Endothelial cell of umbilical vein (primary cell): ENCODE data around the gene GSTO1. TPM values are rescaled to one million over a fixed set of nuclear protein-coding genes. Genes with fewer than 3 reads are reported as not detected.

ENCODE experiments used
- BruUV-seq: library from RNA; stranded (reverse); fragments of 400-500 nt; replicated peaks from 2 replicates; lab custom pipeline; 2021; lab: Mats Ljungman, UMichigan
- CTCF ChIA-PET: fragments of 300-600, 350-600 bp; sonication (Branson Sonifier 250); formaldehyde crosslinking; loops from one replicate; lab custom pipeline; 2021; ENCODE audit warnings: antibody characterized with exemption, inconsistent platforms; lab: Charles Lee
- POLR2A ChIA-PET: fragments of 300-600, 350-600 bp; sonication (Branson Sonifier 250); formaldehyde crosslinking; loops from one replicate; lab custom pipeline; 2021; ENCODE audit warnings: antibody characterized with exemption, inconsistent platforms; lab: Charles Lee
- DNase-seq: peaks from one replicate; pipeline ENCODE4 v3.0.0-alpha.2; 2011; ENCODE audit warnings: low read depth, low spot score
- FAIRE-seq: peaks from 2 replicates; lab custom pipeline; 2011; peaks lifted over from hg19 to GRCh38; lab: Jason Lieb, UNC
- H2AFZ ChIP-seq: 2 replicates; pipeline ENCODE4 v1.6.0; 2012; ENCODE audit warnings: low read depth, low read length, control low read depth, inconsistent platforms
- H3K27ac ChIP-seq: 2 replicates; pipeline ENCODE4 v1.5.1; 2011; ENCODE audit warnings: low read depth, mild to moderate bottlenecking, control low read depth, low read length, moderate library complexity; ENCODE audit not compliant: insufficient read depth
- H3K27me3 ChIP-seq, 2 experiments: 2 replicates each; pipeline versions ENCODE4 v1.6.0 to v1.6.1; 2011; ENCODE audit warnings: low read length in 2 of 2, mixed read lengths in 1 of 2; ENCODE audit not compliant: control insufficient read depth in 2 of 2, insufficient read depth in 2 of 2
- H3K36me3 ChIP-seq, 2 experiments: 2 replicates in 1 of 2; 3 replicates in 1 of 2; pipeline ENCODE4 v1.5.1; 2011; ENCODE audit warnings: low read length in 2 of 2, mild to moderate bottlenecking in 1 of 2, moderate library complexity in 1 of 2; ENCODE audit not compliant: control insufficient read depth in 2 of 2, insufficient read depth in 2 of 2; ENCODE audit errors: extremely low read depth in 1 of 2
- H3K4me1 ChIP-seq: 3 replicates; pipeline ENCODE4 v1.5.1; 2011; ENCODE audit warnings: mild to moderate bottlenecking, low read length; ENCODE audit not compliant: control insufficient read depth, insufficient read depth; ENCODE audit errors: extremely low read depth
- H3K4me2 ChIP-seq: 2 replicates; pipeline ENCODE4 v1.6.1; 2011; ENCODE audit warnings: low read length, control low read depth, mixed read lengths; ENCODE audit not compliant: insufficient read depth
- H3K4me3 ChIP-seq, 3 experiments: fragments of 200-600 bp in 1 of 3; sonication (generic), shearing (Covaris generic) in 1 of 3; replicated peaks in 1 of 3; 2 replicates each; pipeline ENCODE4 v1.5.1; 2011 to 2016; ENCODE audit warnings: control low read depth in 3 of 3, low read length in 3 of 3, mild to moderate bottlenecking in 2 of 3, inconsistent platforms in 1 of 3, low read depth in 1 of 3, moderate library complexity in 1 of 3; ENCODE audit not compliant: insufficient read depth in 1 of 3
- H3K79me2 ChIP-seq: 2 replicates; pipeline ENCODE4 v1.6.0; 2012; ENCODE audit warnings: low read length, inconsistent platforms; ENCODE audit not compliant: control insufficient read depth, insufficient read depth
- H3K9ac ChIP-seq: replicated peaks from 2 replicates; pipeline ENCODE3; 2011; ENCODE audit warnings: low read length, control low read depth; ENCODE audit not compliant: insufficient read depth; ENCODE audit errors: extremely low read depth
- H3K9me1 ChIP-seq: replicated peaks from 3 replicates; pipeline ENCODE4 v1.6.0; 2011; ENCODE audit warnings: mild to moderate bottlenecking, low read length; ENCODE audit not compliant: control insufficient read depth, insufficient read depth; ENCODE audit errors: extremely low read depth
- H3K9me3 ChIP-seq: replicated peaks from 2 replicates; pipeline ENCODE4 v1.5.1; 2012; ENCODE audit warnings: low read length, inconsistent platforms; ENCODE audit not compliant: control insufficient read depth, insufficient read depth
- H4K20me1 ChIP-seq: replicated peaks from 2 replicates; pipeline ENCODE3; 2011; ENCODE audit warnings: mild to moderate bottlenecking, low read length; ENCODE audit not compliant: control insufficient read depth, insufficient read depth; ENCODE audit errors: extremely low read depth
- CTCF ChIP-seq, 2 donors: IDR thresholded peaks; 1 replicate in 1 of 2; 2 replicates in 1 of 2; pipeline ENCODE4 v1.5.1; 2011; ENCODE audit warnings: low read length in 2 of 2, mild to moderate bottlenecking in 2 of 2, moderate library complexity in 2 of 2, control low read depth in 1 of 2, inconsistent platforms in 1 of 2, low read depth in 1 of 2; ENCODE audit not compliant: insufficient read depth in 1 of 2; ENCODE audit errors: extremely low read depth in 1 of 2
- EZH2 ChIP-seq: IDR thresholded peaks from 2 replicates; pipeline ENCODE4 v1.6.1; 2012; ENCODE audit warnings: borderline replicate concordance, low read depth, mild to moderate bottlenecking, moderate library complexity, low read length, inconsistent platforms; ENCODE audit not compliant: severe bottlenecking
- FOS ChIP-seq: IDR thresholded peaks from 2 replicates; pipeline ENCODE4 v1.6.1; 2011; ENCODE audit warnings: mild to moderate bottlenecking, low read length, moderate library complexity, borderline replicate concordance; ENCODE audit not compliant: insufficient read depth
- GATA2 ChIP-seq: IDR thresholded peaks from 2 replicates; pipeline ENCODE4 v1.7.0; 2011; ENCODE audit warnings: low read depth, mild to moderate bottlenecking, moderate library complexity, mixed read lengths, low read length; ENCODE audit not compliant: insufficient read length, insufficient read depth
- JUN ChIP-seq: IDR thresholded peaks from 2 replicates; pipeline ENCODE4 v1.6.1; 2011; ENCODE audit warnings: borderline replicate concordance, low read depth; ENCODE audit not compliant: insufficient read length, insufficient read depth
- MAX ChIP-seq: IDR thresholded peaks from 2 replicates; pipeline ENCODE4 v1.6.1; 2011; ENCODE audit not compliant: insufficient read depth, insufficient read length
- MYC ChIP-seq: IDR thresholded peaks from one replicate; pipeline ENCODE4 v1.6.1; 2011; ENCODE audit warnings: mild to moderate bottlenecking, low read depth, low read length
- POLR2A ChIP-seq: IDR thresholded peaks from 2 replicates; pipeline ENCODE4 v1.6.1; 2012; ENCODE audit warnings: low read depth, mild to moderate bottlenecking, control low read depth, low read length
- POLR2AphosphoS5 ChIP-seq: IDR thresholded peaks from 2 replicates; pipeline ENCODE4 v1.6.1; 2012; ENCODE audit warnings: low read depth, mild to moderate bottlenecking, control low read depth, low read length, moderate library complexity; ENCODE audit not compliant: insufficient read depth
- dilution Hi-C: fragments of 300-500 bp; cut with MboI; formaldehyde crosslinking; loops from one replicate; pipeline ENCODE4 v1.15.0; 2019; ENCODE audit warnings: low sequenced_read_pairs; ENCODE audit not compliant: extremely low pct_ligation_motif_present
- intact Hi-C: fragments of 100-400 bp; cut with micrococcal nuclease; formaldehyde crosslinking; loops from one replicate; pipeline ENCODE4 v1.10.0; 2022
- polyA plus RNA-seq, 4 experiments: library from polyadenylated mRNA; depleted of rRNA in 3 of 4; stranded (reverse) in 3 of 4; unstranded in 1 of 4; fragments of >200 nt; gene quantifications; 2 replicates each; pipeline versions ENCODE4 v1.2.1 to v1.2.3, GENCODE V29; 2011 to 2012; ENCODE audit warnings: missing spikeins in 1 of 4
- total RNA-seq: library from RNA; stranded (reverse); gene quantifications from 2 replicates; pipeline ENCODE4 v1.2.3, GENCODE V29; 2021

The GSTO1 gene
- total and polyA plus RNA-seq, 2 donors (not counting 3 experiments of a cell fraction or from before 2014, with no cell fraction given), result 124 to 211 TPM

GRCh38 chr10:104243512-104243911, 11.2 kb upstream of the GSTO1 start:
- POLR2A ChIA-PET, result no interaction called here
- Histone ChIP-seq H2AFZ (no peak overlapping the region), H4K20me1 (no peaks in the 10 kb centered on the region), H3K9me3 (no peaks in the 10 kb centered on the region), H3K9me1 (no peaks in the 10 kb centered on the region), H3K79me2 (no peaks in the 10 kb centered on the region), H3K27me3 (peaks cover 12 to 18% of the 10 kb centered on the region in 2 experiments), H3K4me3 (no peak overlapping the region), H3K4me1 (no peaks in the 10 kb centered on the region), H3K4me2 (no peak overlapping the region), H3K36me3 (no peaks in the 10 kb centered on the region), H3K9ac (no peak overlapping the region), H3K27ac (no peak overlapping the region)
- CTCF ChIA-PET, result no interaction called here
- TF ChIP-seq MYC (no peak), POLR2AphosphoS5 (no peak), GATA2 (no peak), EZH2 (no peak), CTCF (IDR thresholded peaks at IDR 0.05; ENCODE audit: extremely low read depth in 1 of 2, insufficient read depth in 1 of 2, low read depth in 1 of 2, low read length in 2 of 2) (no peak), POLR2A (no peak), JUN (no peak), FOS (no peak), MAX (no peak)
- intact Hi-C loops, result no loop called here
- dilution Hi-C loops, result no loop called here
- BruUV-seq, result no TSS peak
- FAIRE-seq (no peak), DNase-seq (no peak)
